GM19328 (cell line): ENCODE results near the gene PPM1H.

Experiments
- ATAC-seq: cut with Tn5 transposase; IDR thresholded peaks from one replicate; pipeline ENCODE4 v1.9.1; 2021; ENCODE audit warnings: mild to moderate bottlenecking, moderate library complexity; ENCODE audit not compliant: unreplicated experiment

The PPM1H gene

GRCh38 chr12:62876938-62877548, 57.9 kb downstream of the PPM1H start:
- no peak for ATAC-seq

GRCh38 chr12:62873826-62874448, 61.0 kb downstream of the PPM1H start:
- ATAC-seq, result no peak

GRCh38 chr12:62873116-62873825, 61.7 kb downstream of the PPM1H start:
- no peak for ATAC-seq

GRCh38 chr12:62868820-62869219, 66.1 kb downstream of the PPM1H start:
- no peak for ATAC-seq

- no peak for ATAC-seq
Measured at GRCh38 chr12:62866451-62867082, 68.4 kb downstream of the PPM1H start.

GRCh38 chr12:62865937-62866336, 69.0 kb downstream of the PPM1H start:
- no peak for ATAC-seq

- no peak for ATAC-seq
Measured at GRCh38 chr12:62865065-62865464, 69.9 kb downstream of the PPM1H start.

- no peak for ATAC-seq
Measured at GRCh38 chr12:62862259-62862881, 72.6 kb downstream of the PPM1H start.

- ATAC-seq, result no peak
Measured at GRCh38 chr12:62861586-62861985, 73.4 kb downstream of the PPM1H start.

- no peak for ATAC-seq
Measured at GRCh38 chr12:62860501-62861411, 74.2 kb downstream of the PPM1H start.

DNA sequence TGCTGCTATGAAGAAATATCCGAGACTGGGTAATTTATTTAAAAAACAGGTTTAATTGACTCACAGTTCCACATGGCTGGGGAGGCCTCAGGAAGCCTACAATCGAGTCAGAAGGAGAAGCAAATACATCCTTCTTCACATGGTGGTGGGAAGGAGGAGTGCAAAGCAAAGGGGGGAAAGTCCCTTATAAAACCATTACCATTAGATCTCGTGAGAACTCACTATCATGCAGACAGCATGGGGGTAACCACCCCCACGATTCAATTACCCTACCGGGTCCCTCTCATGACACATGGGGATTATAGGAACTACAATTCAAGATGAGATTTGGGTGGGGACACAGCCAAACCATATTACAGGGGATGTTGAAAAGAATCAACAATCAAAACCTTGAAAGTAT, 74.9 kb downstream of the PPM1H start:
- ATAC-seq, result no peak

DNA sequence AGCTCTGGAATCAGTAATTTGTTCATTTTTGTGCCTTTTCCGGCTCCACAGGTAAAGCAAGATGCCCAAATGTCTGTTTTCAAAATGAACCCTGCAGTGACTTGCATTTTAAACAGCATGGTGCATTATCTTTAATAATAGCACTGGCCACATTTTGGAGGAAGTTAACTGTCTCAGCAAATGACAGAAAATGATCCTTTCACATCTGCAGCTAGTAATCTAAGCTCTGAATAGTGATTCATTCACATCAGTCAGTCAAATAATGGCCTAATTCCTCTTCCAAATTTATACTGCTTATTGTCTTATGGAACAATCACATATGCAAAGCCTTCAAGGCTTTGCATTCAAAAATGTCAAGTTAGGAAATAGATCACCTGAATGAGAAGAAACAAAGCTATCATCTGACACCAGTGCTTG, 75.6 kb downstream of the PPM1H start:
- ATAC-seq, result no peak

- no peak for ATAC-seq
Measured at GRCh38 chr12:62856454-62856853, 78.5 kb downstream of the PPM1H start.

DNA sequence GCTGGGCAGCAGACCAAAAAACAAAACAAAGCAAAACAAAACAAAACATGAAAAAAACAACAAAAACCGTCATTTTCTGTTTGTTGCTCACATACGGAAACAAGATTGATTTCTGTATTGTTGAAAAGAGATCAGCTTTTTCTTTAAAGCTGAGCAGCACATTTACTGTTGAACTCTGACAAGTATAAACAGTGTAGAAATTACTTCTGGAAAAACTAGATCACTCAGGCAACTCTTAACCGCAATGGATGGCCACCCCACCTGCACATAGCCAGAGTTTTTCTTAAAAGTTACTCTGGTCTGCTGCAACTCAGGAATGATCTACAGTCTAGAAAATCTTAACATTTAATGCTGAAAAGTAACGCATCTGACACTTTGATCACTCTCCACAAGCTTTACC, 80.9 kb downstream of the PPM1H start:
- ATAC-seq, result no peak

GRCh38 chr12:62849398-62849797, 85.6 kb downstream of the PPM1H start:
- no peak for ATAC-seq

GRCh38 chr12:62848418-62848817, 86.5 kb downstream of the PPM1H start:
- ATAC-seq, result no peak

GRCh38 chr12:62847709-62848108, 87.2 kb downstream of the PPM1H start:
- no peak for ATAC-seq

DNA sequence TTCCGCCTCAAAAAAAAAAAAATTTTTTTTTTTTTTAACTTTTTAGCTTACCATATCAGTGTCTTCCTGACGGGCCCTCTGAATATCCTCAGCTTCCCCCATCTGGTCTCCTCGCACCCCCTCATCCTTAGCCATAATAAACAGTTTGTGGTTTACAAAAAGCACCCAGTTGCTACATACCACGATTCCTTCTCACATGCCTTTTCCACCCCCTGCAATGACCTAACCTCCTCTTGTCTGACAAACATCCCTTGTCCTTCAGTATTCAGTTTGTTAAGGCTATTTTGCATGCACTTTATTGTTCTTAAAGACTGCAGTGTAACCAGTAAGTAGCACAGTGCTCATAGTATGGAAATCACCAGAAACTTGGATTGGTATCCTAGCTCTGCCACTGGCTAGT, 88.5 kb downstream of the PPM1H start:
- no peak for ATAC-seq

- ATAC-seq, result no peak
Measured at GRCh38 chr12:62844915-62845314, 90.0 kb downstream of the PPM1H start.

- ATAC-seq, result no peak
Measured at GRCh38 chr12:62843716-62844115, 91.2 kb downstream of the PPM1H start.
